CD14-positive monocyte (primary cell): ENCODE data around the gene BCO1. TPM values are rescaled to one million over a fixed set of nuclear protein-coding genes. Genes with fewer than 3 reads are reported as not detected.

Experiments used
- DNase-seq, 3 donors: peaks; one replicate each; pipeline ENCODE4 v3.0.0-alpha.2; 2011 to 2022
- H2AFZ ChIP-seq: 2 replicates; pipeline ENCODE4 v1.6.0; 2012; ENCODE audit warnings: mild to moderate bottlenecking, low read depth, low read length, inconsistent platforms; ENCODE audit not compliant: insufficient read depth, poor library complexity, severe bottlenecking
- H3K27ac ChIP-seq, 2 donors: 1 replicate in 1 of 2; 2 replicates in 1 of 2; pipeline ENCODE4 v1.5.1; 2012 to 2013; ENCODE audit warnings: low read length in 2 of 2, control low read depth in 1 of 2, inconsistent platforms in 1 of 2, low read depth in 1 of 2, mild to moderate bottlenecking in 1 of 2
- H3K27me3 ChIP-seq, 2 donors: one replicate each; pipeline versions ENCODE4 v1.6.0 to v1.6.1; 2011 to 2013; ENCODE audit warnings: low read length in 2 of 2; ENCODE audit not compliant: control insufficient read depth in 2 of 2, insufficient read depth in 2 of 2
- H3K36me3 ChIP-seq, 2 donors: replicated peaks in 1 of 2; 1 replicate in 1 of 2; 2 replicates in 1 of 2; pipeline versions ENCODE4 v1.5.1 to v1.6.1; 2012 to 2013; ENCODE audit warnings: low read length in 2 of 2, control low read depth in 1 of 2, inconsistent platforms in 1 of 2, mild to moderate bottlenecking in 1 of 2; ENCODE audit not compliant: insufficient read depth in 2 of 2, control insufficient read depth in 1 of 2
- H3K4me1 ChIP-seq, 2 donors: 1 replicate in 1 of 2; 2 replicates in 1 of 2; pipeline versions ENCODE4 v1.5.1 to v1.6.1; 2012 to 2013; ENCODE audit warnings: low read length in 2 of 2, control low read depth in 1 of 2, inconsistent platforms in 1 of 2, mild to moderate bottlenecking in 1 of 2, moderate library complexity in 1 of 2; ENCODE audit not compliant: insufficient read depth in 2 of 2, control insufficient read depth in 1 of 2
- H3K4me2 ChIP-seq: replicated peaks from 2 replicates; pipeline ENCODE3; 2012; ENCODE audit warnings: low read length, moderate library complexity, mild to moderate bottlenecking; ENCODE audit not compliant: poor library complexity, severe bottlenecking; ENCODE audit errors: extremely low read depth
- H3K4me3 ChIP-seq, 3 experiments: fragments of 200-600 bp in 1 of 3; sonication (generic) in 1 of 3; replicated peaks in 1 of 3; 1 replicate in 2 of 3; 2 replicates in 1 of 3; pipeline ENCODE4 v1.5.1; 2011 to 2013; ENCODE audit warnings: low read length in 3 of 3, mild to moderate bottlenecking in 3 of 3, control low read depth in 2 of 3, low read depth in 2 of 3, inconsistent platforms in 1 of 3, moderate library complexity in 1 of 3
- H3K79me2 ChIP-seq: 2 replicates; pipeline ENCODE4 v1.6.0; 2012; ENCODE audit warnings: mild to moderate bottlenecking, control low read depth, inconsistent platforms, low read length, moderate library complexity; ENCODE audit not compliant: insufficient read depth
- H3K9ac ChIP-seq: 2 replicates; pipeline ENCODE4 v1.6.0; 2017; ENCODE audit warnings: low read length, mild to moderate bottlenecking; ENCODE audit not compliant: insufficient read depth, poor library complexity, severe bottlenecking
- H3K9me3 ChIP-seq, 2 donors: replicated peaks in 1 of 2; 1 replicate in 1 of 2; 2 replicates in 1 of 2; pipeline versions ENCODE4 v1.5.1 to v1.6.1; 2012 to 2013; ENCODE audit warnings: low read length in 2 of 2, control low read depth in 1 of 2; ENCODE audit not compliant: control insufficient read depth in 1 of 2, insufficient read depth in 1 of 2
- H4K20me1 ChIP-seq: 2 replicates; pipeline ENCODE4 v1.6.0; 2012; ENCODE audit warnings: mild to moderate bottlenecking, low read length, control low read depth, moderate library complexity; ENCODE audit not compliant: insufficient read depth
- H3K27ac Mint-ChIP-seq, 7 donors: one replicate each; pipeline ENCODE4 v1.8.0; 2020; ENCODE audit warnings: mild to moderate bottlenecking in 7 of 7, mixed read lengths in 7 of 7, moderate library complexity in 6 of 7, inconsistent platforms in 2 of 7
- H3K27me3 Mint-ChIP-seq, 3 donors: one replicate each; pipeline ENCODE4 v1.8.0; 2021 to 2022; ENCODE audit warnings: low read depth in 3 of 3, mild to moderate bottlenecking in 3 of 3, mixed read lengths in 3 of 3, moderate library complexity in 3 of 3, inconsistent platforms in 1 of 3
- H3K36me3 Mint-ChIP-seq, 2 donors: one replicate each; pipeline ENCODE4 v1.8.0; 2020; ENCODE audit warnings: mixed read lengths in 2 of 2, inconsistent platforms in 1 of 2, mild to moderate bottlenecking in 1 of 2
- H3K4me1 Mint-ChIP-seq: one replicate; pipeline ENCODE4 v1.8.0; 2020; ENCODE audit warnings: mild to moderate bottlenecking, mixed read lengths
- H3K4me3 Mint-ChIP-seq, 2 donors: one replicate each; pipeline ENCODE4 v1.8.0; 2020; ENCODE audit warnings: mild to moderate bottlenecking in 2 of 2, mixed read lengths in 2 of 2, moderate library complexity in 1 of 2
- H3K9me3 Mint-ChIP-seq, 7 donors: one replicate each; pipeline ENCODE4 v1.8.0; 2020 to 2022; ENCODE audit warnings: mixed read lengths in 7 of 7, mild to moderate bottlenecking in 6 of 7, moderate library complexity in 6 of 7, inconsistent platforms in 2 of 7
- CTCF ChIP-seq: fragments of 200-600 bp; IDR thresholded peaks from one replicate; pipeline ENCODE4 v1.8.0; 2022; ENCODE audit warnings: antibody characterized with exemption, mild to moderate bottlenecking
- WGBS: methylation state at CpG from one replicate; pipeline ENCODE4 v1.1.5; 2013; ENCODE audit warnings: missing lambda C conversion rate; ENCODE audit not compliant: insufficient coverage; 5-methylcytosine and 5-hydroxymethylcytosine counted together
- intact Hi-C, 2 donors: fragments of 100-400 bp; cut with micrococcal nuclease; formaldehyde crosslinking; loops; one replicate each; pipeline versions ENCODE4 v1.15.0 to v1.15.1; 2023
- polyA plus RNA-seq, 3 donors: library from polyadenylated mRNA; depleted of rRNA in 1 of 3; unstranded in 2 of 3; stranded (reverse) in 1 of 3; fragments of 300-500 nt in 2 of 3; fragments of >200 nt in 1 of 3; fragmentation: Illumina TruSeq in 2 of 3; gene quantifications; 1 replicate in 2 of 3; 2 replicates in 1 of 3; pipeline ENCODE4 v1.2.3, GENCODE V29; 2012 to 2021

BCO1 gene
- polyA plus RNA-seq, 3 donors: not detected

- 92% methylated on average over 9 of the region's 9 CpGs for WGBS
- Histone ChIP-seq H3K27me3 (no peaks in the 10 kb centered on the region), H3K79me2 (no peaks in the 10 kb centered on the region), H3K4me3 (no peak overlapping the region), H3K4me1 (no peaks in the 10 kb centered on the region), H3K4me2 (no peak overlapping the region), H3K9me3 (no peaks in the 10 kb centered on the region), H3K36me3 (no peaks in the 10 kb centered on the region), H3K9ac (no peak overlapping the region), H2AFZ (no peak overlapping the region), H4K20me1 (no peaks in the 10 kb centered on the region), H3K27ac (no peak overlapping the region)
- no peak for TF ChIP-seq CTCF
- no peaks in the 10 kb centered on the region for H3K27me3 Mint-ChIP-seq
- no peak for DNase-seq
- H3K9me3 Mint-ChIP-seq: no peaks in the 10 kb centered on the region
- intact Hi-C loops: no loop called here
- H3K4me1 Mint-ChIP-seq: peaks cover 9% of the 10 kb centered on the region
- no peaks in the 10 kb centered on the region for H3K36me3 Mint-ChIP-seq
- no peak overlapping the region for H3K27ac Mint-ChIP-seq
- H3K4me3 Mint-ChIP-seq: no peak overlapping the region
Measured at GRCh38 chr16:81275064-81275532, 36.6 kb downstream of the BCO1 start.

GRCh38 chr16:81275795-81276194 is 37.3 kb downstream of the BCO1 start:
- H3K79me2 ChIP-seq: no peaks in the 10 kb centered on the region

More at GRCh38 chr16:81275795-81276194, 37.3 kb downstream of the BCO1 start:
- no peak for TF ChIP-seq CTCF
- H3K9ac ChIP-seq: no peak overlapping the region
- no peaks in the 10 kb centered on the region for H3K27me3 ChIP-seq
- no peak overlapping the region for H3K27ac ChIP-seq
- no peaks in the 10 kb centered on the region for H3K4me1 ChIP-seq
- no peak overlapping the region for H3K4me3 ChIP-seq
- WGBS: 92% methylated on average over 5 of the region's 9 CpGs
- no peaks in the 10 kb centered on the region for H3K9me3 ChIP-seq
- no peaks in the 10 kb centered on the region for H3K27me3 Mint-ChIP-seq
- H3K27ac Mint-ChIP-seq: no peak overlapping the region
- no peak overlapping the region for H2AFZ ChIP-seq
- no peak overlapping the region for H3K4me3 Mint-ChIP-seq
- DNase-seq: no peak
- no peaks in the 10 kb centered on the region for H3K36me3 ChIP-seq
- no peak overlapping the region for H3K4me2 ChIP-seq
- intact Hi-C loops: no loop called here
- H3K9me3 Mint-ChIP-seq: no peaks in the 10 kb centered on the region
- H3K36me3 Mint-ChIP-seq: no peaks in the 10 kb centered on the region
- H3K4me1 Mint-ChIP-seq: peaks cover 9% of the 10 kb centered on the region
- H4K20me1 ChIP-seq: no peaks in the 10 kb centered on the region
